GM21423 (cell line): ENCODE measurements around the gene COL1A1.

Experiments used
- ATAC-seq: cut with Tn5 transposase; IDR thresholded peaks from one replicate; pipeline ENCODE4 v1.9.1; 2021; ENCODE audit warnings: mild to moderate bottlenecking, moderate library complexity; ENCODE audit not compliant: unreplicated experiment

COL1A1 gene

DNA sequence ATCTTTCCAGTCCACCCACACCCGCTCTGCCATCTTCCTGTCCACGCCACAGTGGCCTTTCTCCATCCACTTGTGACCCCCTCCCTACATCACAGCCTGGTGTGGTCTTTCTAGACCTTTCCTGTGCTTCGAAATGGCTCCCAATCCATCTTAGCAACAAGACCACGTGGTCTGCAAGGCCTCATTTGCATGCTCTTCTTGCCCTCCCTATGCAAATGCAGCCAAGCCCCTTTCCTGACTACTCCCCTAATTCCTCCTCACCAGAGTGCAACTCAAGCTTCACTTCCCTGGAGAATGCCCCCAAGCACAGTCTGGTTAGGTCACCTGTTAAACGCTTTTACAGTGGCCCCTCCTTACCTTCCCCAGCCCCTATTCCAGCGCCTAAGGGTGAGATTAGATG is 57.1 kb downstream of the COL1A1 start:
- ATAC-seq = no peak

DNA sequence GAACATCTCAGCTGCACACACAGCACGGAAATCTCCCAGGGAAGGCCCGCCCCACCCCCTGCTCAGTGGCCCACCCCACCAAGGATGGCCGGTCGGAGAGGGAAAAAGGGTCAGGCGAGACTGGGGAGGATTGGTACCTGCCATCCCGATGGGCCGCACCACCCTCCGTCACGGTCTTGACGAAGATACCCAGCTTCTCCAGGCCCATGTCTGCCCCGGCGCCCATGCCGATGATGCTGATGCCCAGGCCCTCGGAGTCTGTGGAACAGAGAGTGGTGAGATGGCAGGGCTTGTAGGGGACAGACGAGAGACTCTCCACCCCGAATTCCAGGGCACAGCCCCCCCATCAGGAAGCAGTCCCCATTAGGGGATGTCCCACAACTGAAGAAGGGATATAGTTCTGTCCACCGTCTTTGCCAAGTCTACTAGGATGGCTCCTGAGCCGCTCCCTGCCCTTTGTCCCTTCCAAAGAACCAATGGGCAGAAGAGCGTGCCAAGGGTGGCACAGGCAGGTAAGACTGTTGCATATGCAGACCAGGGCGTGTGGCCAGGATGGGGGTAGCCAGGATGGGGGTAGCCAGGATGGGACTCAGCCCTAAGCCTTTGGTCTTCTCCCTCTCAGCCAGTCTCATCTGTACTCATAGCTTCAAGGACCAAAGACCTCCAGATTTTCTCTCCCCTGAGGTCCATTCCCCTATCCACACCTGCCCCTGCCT is 57.8 kb downstream of the COL1A1 start:
- ATAC-seq = no peak

DNA sequence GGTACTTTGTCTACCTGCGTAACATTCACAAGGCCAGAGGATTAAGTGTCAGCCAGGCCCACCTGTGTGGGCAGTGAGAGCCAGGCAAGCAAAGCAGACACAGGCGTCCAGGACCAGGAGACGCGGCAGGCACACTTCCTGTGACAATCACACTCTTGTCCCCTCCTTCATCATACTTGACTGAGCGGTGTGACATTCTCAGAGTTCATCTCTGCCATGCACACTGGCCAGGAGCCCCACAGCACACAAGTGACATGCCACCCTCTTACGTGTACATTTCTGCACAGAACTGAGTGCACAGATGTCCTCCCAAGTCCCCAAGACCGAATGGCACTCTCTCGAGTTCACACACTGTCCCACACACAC is 59.7 kb downstream of the COL1A1 start:
- ATAC-seq = no peak

DNA sequence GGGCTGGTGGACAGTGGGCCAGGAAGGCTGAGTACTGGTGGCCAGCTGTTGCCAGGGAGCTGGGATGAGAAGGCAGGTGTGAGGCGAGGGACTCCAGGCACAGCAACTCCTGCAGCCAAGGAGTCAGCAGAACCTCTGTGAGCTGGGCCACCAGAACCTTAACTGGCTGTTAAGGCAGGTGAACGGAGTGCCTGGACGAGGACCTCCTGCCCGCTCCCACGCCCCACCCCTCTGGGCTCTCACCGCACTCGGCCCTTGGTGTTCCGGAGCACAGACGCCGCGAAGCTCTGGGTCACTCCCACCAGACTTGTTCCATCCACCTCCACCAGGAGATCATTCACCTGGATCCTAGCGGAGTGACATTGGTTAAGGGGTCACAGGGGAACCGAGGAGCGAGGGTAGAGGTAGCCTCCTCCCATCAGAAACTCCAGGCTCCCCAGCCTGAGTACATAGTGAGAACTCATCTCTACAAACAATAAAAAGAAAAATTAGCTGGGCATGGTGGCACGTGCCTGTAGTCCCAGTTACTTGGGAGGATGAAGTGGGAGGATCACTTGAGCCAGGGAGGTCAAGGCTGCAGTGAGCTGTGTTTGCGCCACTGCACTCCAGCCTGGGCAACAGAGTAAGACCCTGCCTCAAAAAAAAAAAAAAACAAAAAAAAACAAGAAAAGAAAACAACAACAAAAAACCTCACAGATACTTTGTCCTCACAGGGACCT is 60.2 kb downstream of the COL1A1 start:
- no peak for ATAC-seq

DNA sequence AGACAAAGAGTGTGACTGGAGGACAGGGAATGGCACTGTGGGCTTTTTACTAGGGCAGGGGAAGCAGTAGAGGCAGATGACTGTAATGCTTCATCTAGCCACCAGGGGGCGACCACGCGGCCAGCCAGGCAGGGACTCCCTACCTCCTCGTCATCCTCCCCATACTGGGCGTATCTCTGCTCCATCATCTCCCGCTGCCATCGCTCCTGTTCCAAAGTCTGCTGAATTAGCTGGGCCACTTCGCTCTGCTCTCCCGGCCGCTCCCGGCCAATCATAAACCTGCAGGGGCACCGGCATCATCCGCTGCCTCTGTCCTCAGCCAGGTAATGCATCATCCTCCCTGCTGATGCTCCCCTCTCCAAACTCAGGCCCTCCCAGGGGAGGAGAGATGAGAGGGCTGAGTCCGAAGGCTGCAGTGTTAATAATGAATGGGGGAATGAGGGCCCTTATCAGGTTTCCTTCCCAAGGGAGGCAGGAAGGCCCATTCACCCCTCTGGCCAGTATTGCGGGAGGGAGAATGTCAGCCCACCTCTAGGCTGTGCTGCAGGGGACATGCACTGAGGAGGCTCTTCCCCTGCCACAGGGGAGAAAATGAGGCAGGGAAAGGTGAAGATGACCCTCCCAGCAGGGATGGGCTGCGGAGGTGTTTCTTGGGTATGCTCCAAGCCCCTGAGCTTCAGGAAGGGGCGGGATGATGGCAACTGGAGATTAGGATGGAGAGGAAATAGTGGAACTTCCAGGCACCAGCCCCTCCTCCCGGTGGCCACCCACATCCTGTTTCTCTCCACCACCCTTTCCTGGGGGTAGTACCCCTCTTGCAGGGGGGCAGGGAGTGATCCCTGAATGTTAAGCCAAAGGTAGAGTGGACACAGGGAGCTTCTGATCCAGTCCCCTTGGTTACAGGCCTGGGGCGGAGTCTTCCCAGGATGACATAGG is 61.2 kb downstream of the COL1A1 start:
- no peak for ATAC-seq

DNA sequence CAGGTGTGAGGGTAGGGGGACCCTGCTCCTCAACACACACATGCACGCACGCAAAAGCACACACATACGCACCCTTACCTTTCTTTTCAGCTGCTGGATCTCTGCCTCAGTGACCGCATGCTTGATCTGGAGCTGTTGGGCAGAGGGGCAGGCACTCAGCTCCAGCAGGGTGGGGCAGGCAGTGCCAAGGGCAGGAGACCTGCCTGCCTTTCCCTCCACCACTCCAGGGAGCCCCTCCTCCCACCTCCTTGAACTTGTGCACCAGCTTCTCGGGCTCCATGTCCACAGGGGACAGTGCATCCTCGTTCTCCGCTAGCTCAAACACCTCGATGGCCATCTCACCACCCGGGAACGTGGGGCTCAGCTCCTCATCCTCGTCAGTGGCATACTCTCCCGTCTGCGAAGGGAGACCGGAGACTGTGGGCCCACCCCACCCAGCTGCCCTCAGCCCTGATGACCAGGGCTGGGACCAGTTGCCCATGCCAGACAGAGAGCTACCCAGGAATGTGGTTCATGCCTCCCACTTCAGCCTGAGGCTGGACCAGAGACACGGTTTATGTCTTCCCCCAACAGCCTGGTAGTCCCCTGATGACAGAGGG is 62.1 kb downstream of the COL1A1 start:
- ATAC-seq = no peak

DNA sequence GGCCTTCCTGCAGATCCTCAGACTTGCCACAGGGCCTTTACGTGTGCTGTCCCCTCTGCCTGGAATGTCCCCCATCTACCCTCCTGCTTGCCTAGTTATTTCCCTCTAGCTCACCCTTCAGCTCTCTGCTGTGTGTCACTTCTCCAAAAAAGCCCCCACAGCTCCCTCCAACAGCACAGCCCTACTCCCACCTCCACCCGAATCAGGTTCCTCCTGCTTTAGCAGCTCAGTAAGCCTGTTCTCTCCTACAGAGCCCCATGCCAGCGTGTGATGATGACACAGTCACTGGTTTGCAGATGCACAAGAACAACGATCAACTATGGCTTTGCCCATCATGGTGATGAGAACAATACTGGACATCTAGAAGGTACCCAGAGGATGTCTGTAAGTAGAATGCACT is 64.4 kb downstream of the COL1A1 start:
- no peak for ATAC-seq

DNA sequence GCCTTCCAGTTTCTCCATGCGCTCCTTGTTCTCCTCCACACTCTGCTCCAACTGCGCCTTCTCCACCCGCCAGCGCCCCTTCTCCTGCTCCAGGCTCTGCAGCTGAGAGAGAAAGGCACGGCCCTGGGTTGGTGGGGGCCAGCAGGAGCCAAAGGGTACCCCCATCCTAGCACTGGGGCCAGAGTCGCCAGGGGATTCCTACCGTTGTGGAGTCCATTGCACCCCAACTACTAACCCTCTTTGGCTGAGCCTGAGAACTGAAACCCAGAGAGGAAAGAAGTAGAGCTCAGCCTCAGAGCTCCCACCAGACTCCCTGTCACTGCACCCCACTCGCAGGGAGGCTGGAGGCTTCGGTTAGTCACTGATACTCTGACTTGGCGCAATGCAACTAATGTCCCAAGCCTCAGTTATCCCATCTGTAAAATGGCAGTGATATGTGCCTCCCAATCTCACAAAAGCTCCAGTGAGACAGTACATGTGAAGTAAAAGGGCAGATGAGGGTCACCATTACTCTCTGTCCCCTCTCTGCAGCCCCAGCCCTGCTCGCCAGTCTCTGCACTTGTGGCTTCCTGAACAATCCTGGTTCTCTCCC is 65.2 kb downstream of the COL1A1 start:
- no peak for ATAC-seq

DNA sequence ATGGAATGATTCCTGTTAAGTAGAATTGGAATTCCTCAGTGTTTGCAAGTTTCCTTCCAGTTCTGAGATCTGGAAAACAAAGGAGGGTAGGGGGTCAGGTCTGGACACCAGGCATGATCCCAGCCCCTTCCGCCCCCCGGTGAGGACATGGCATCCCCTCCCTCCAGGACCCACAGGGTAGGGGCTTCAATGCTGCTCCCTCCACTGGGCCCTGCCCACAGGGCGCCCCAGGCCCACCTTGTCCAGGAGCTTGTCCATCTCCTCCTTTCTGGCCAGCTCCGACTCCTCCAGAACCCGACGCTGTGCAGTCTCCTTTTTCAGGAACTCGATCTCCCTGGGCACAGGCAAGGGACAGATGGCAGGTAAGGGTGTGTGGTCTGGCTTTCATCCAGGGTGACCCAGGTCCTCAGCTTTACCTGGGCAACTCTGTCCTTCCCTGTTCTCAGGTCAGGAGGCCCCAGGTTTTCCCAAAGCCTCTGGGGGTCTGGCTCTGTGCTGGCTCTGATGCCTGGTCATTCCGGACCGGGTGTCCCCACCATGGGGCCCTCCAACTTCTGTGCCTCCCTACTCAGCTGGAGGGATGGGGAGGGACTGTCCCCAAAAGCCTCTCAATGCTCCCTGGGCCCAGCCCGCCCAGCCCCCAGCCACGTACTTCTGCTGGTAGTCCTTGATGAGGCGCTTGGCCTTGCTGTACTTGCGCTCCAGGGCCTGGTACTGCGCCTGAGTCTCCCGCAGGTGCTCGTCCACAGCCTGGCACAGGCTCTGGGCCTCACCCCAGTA is 65.9 kb downstream of the COL1A1 start:
- ATAC-seq = no peak

DNA sequence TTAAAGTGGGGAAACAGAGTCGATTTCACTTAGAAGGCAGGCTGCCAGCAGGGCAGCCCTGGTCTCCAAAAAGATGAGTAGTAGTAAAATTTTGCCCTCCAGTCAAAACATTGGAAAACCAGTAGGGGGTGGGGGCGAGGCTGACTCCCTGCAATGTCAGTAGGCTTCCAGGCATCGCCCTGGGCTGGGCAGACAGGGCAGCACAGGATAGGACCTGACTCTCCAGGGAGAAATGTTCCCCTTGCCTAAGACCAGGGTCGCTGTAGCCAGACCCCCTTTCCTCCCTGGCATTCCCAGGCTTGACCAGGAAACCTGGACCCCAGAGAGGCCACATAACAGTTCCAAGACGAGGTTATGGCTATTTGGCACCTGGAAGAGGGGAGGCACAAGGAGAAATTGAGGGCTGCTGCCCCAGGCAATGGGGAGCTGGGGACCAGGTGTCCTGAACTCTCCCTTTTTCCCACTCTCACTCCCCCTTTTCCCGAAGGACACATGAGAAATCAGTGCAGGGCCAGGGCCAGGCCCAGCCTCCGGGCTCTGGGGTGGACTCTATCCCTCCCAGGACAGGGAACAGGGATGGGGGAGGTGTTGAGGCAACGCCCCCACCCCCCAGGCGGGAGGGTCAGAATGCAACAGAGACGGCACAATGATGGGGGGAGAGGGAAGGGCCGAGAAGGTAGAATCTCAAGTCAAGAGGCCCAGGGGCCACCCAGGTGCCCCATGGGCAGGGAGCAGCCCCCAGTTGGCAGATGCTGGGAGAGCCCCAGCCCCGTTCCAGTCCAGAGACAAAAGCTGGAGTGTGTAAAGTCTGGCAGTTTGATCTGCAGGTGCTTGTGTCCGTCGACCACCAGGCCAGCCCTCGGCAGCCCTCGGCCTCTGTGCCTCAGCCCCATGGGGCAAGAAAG is 67.0 kb downstream of the COL1A1 start:
- no peak for ATAC-seq

DNA sequence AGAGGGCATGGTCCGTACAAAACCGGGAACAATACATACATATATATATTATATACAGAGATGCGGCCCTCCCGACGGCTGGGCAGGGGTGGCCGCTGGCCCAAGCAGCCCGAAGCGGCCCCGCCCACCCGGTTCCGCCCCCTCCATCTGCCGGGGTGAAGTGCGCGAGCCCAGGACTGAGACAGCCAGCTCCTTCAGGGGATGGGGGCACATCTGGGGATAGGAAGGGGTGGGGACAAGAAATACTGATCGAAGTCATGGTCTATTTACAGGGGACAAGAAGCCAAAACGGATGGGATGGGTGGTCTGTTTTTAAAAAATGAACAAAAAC is 67.7 kb downstream of the COL1A1 start:
- ATAC-seq = no peak
